HCT116 (cell line): Measurements from ENCODE around the gene SSR2. TPM values are rescaled to one million over a fixed set of nuclear protein-coding genes. Genes with fewer than 3 reads are reported as not detected.
A peak's percentile ranks its signal among the peaks of the same experiment; 100 is the strongest.
"Not testable (repeated sequence)": the region's sequence is repeated elsewhere in the genome, so short reads cannot be mapped to it uniquely, and the experiment has no call there.

Source experiments
- ATAC-seq: fragments of 200-7000 bp; cut with Tn5 transposase; 2 replicates; pipeline ENCODE4 v1.9.1; 2020; ENCODE audit warnings: mild to moderate bottlenecking, moderate library complexity
- BruUV-seq: library from RNA; stranded (reverse); fragments of 400-500 nt; replicated peaks from 2 replicates; lab custom pipeline; 2021; lab: Mats Ljungman, UMichigan
- CTCF ChIA-PET: fragments of 300-600 bp; sonication (Branson Sonifier 250); formaldehyde crosslinking; loops from one replicate; lab custom pipeline; 2021; ENCODE audit warnings: antibody characterized with exemption; lab: Charles Lee
- POLR2A ChIA-PET: fragments of 300-600, 350-600 bp; sonication (Branson Sonifier 250); formaldehyde crosslinking; loops from one replicate; lab custom pipeline; 2021; ENCODE audit warnings: antibody characterized with exemption; lab: Charles Lee
- RAD21 ChIA-PET, 2 experiments: fragments of 300-600 bp; sonication (Branson Sonifier 250); formaldehyde crosslinking; loops; one replicate each; lab custom pipeline; 2023; ENCODE audit warnings: low total read pairs in 2 of 2; ENCODE audit not compliant: uncharacterized antibody in 2 of 2, unreplicated experiment in 2 of 2, low non-redundant PET in 1 of 2; lab: Charles Lee
- DNase-seq: peaks from one replicate; pipeline ENCODE4 v3.0.0-alpha.2; 2010; ENCODE audit warnings: low read depth, low spot score
- H2AFZ ChIP-seq: fragments of 200-600 bp; shearing (Covaris generic), sonication (generic); 2 replicates; pipeline ENCODE4 v1.6.1; 2017; ENCODE audit warnings: low read depth, mixed run types, mixed read lengths, antibody characterized with exemption, low read length; ENCODE audit not compliant: poor library complexity, severe bottlenecking
- H3K27ac ChIP-seq: 2 replicates; pipeline ENCODE4 v1.5.1; 2012; ENCODE audit warnings: low read depth, low read length
- H3K27me3 ChIP-seq: fragments of 200-600 bp; sonication (generic); 2 replicates; pipeline ENCODE4 v1.6.1; 2016; ENCODE audit warnings: mixed run types, low read length, mixed read lengths; ENCODE audit not compliant: insufficient read depth
- H3K36me3 ChIP-seq, 2 experiments: fragments of 200-500 bp in 1 of 2; fragments of 200-600 bp in 1 of 2; sonication (Bioruptor generic) in 1 of 2; sonication (generic) in 1 of 2; 2 replicates each; pipeline versions ENCODE4 v1.5.1 to v1.6.1; 2014 to 2016; ENCODE audit warnings: low read length in 2 of 2, inconsistent platforms in 1 of 2, mixed read lengths in 1 of 2, mixed run types in 1 of 2; ENCODE audit not compliant: insufficient read depth in 2 of 2, control insufficient read depth in 1 of 2
- H3K4me1 ChIP-seq, 2 experiments: fragments of 200-600 bp in 1 of 2; sonication (generic) in 1 of 2; 2 replicates each; pipeline versions ENCODE4 v1.5.1 to v1.6.1; 2012 to 2017; ENCODE audit warnings: low read length in 2 of 2, inconsistent platforms in 1 of 2, mild to moderate bottlenecking in 1 of 2, mixed read lengths in 1 of 2, mixed run types in 1 of 2, moderate library complexity in 1 of 2; ENCODE audit not compliant: insufficient read depth in 2 of 2, control insufficient read depth in 1 of 2
- H3K4me2 ChIP-seq: fragments of 200-600 bp; sonication (generic); 2 replicates; pipeline ENCODE4 v1.6.1; 2017; ENCODE audit warnings: mixed run types, low read length, mixed read lengths
- H3K4me3 ChIP-seq, 2 experiments: fragments of 200-600 bp in 1 of 2; sonication (generic) in 1 of 2; replicated peaks in 1 of 2; 2 replicates each; pipeline ENCODE4 v1.5.1; 2011 to 2016; ENCODE audit warnings: low read length in 2 of 2, control low read depth in 1 of 2, low read depth in 1 of 2, mild to moderate bottlenecking in 1 of 2, mixed read lengths in 1 of 2, mixed run types in 1 of 2
- H3K79me2 ChIP-seq: fragments of 200-600 bp; sonication (generic); 2 replicates; pipeline ENCODE4 v1.6.1; 2017; ENCODE audit warnings: mild to moderate bottlenecking, mixed run types, low read length, moderate library complexity, mixed read lengths; ENCODE audit not compliant: insufficient read depth
- H3K9ac ChIP-seq: fragments of 200-600 bp; sonication (generic); 2 replicates; pipeline ENCODE4 v1.6.1; 2016; ENCODE audit warnings: low read length, mixed read lengths
- H3K9me2 ChIP-seq: fragments of 200-600 bp; sonication (generic), shearing (Covaris generic); 2 replicates; pipeline ENCODE4 v1.6.1; 2017; ENCODE audit warnings: mixed run types, mild to moderate bottlenecking, moderate library complexity; ENCODE audit not compliant: insufficient read depth
- H3K9me3 ChIP-seq, 2 experiments: fragments of 200-500 bp in 1 of 2; fragments of 200-600 bp in 1 of 2; sonication (Bioruptor generic) in 1 of 2; sonication (generic) in 1 of 2; 2 replicates each; pipeline ENCODE4 v1.6.1; 2014 to 2017; ENCODE audit warnings: low read length in 2 of 2, mixed read lengths in 2 of 2, inconsistent platforms in 1 of 2, low read depth in 1 of 2, mild to moderate bottlenecking in 1 of 2, mixed run types in 1 of 2, moderate library complexity in 1 of 2; ENCODE audit not compliant: control insufficient read depth in 1 of 2, insufficient read depth in 1 of 2
- H4K20me1 ChIP-seq: fragments of 200-600 bp; sonication (generic), shearing (Covaris generic); 2 replicates; pipeline ENCODE4 v1.6.1; 2017; ENCODE audit warnings: mixed run types, mild to moderate bottlenecking, moderate library complexity; ENCODE audit not compliant: insufficient read depth
- CTCF ChIP-seq, 3 experiments: fragments of 200-600 bp in 1 of 3; sonication (generic) in 1 of 3; IDR thresholded peaks in 2 of 3; conservative IDR thresholded peaks in 1 of 3; 2 replicates each; pipeline ENCODE4 v1.5.1; 2012 to 2017; ENCODE audit warnings: low read depth in 2 of 3, low read length in 2 of 3, antibody characterized with exemption in 1 of 3, borderline replicate concordance in 1 of 3, control low read depth in 1 of 3, mild to moderate bottlenecking in 1 of 3, mixed read lengths in 1 of 3, mixed run types in 1 of 3, moderate library complexity in 1 of 3; ENCODE audit not compliant: insufficient read depth in 1 of 3
- RAD21 ChIP-seq: IDR thresholded peaks from 2 replicates; pipeline ENCODE4 v1.6.1; 2012; ENCODE audit warnings: low read depth, mild to moderate bottlenecking
- SIN3A ChIP-seq: IDR thresholded peaks from 2 replicates; pipeline ENCODE4 v1.6.1; 2012; ENCODE audit warnings: low read depth
- YY1 ChIP-seq: IDR thresholded peaks from 2 replicates; pipeline ENCODE4 v1.6.1; 2011; ENCODE audit warnings: low read length, low read depth, moderate library complexity, mild to moderate bottlenecking; ENCODE audit not compliant: insufficient replicate concordance; ENCODE audit errors: extremely low read depth
- intact Hi-C: fragments of 100-400 bp; cut with micrococcal nuclease; formaldehyde crosslinking; loops from 2 replicates; pipeline ENCODE4 v1.10.0; 2022
- total RNA-seq: library from RNA; stranded (reverse); gene quantifications from one replicate; pipeline ENCODE4 v1.2.1, GENCODE V29; 2021; ENCODE audit not compliant: unreplicated experiment

Gene SSR2
- total RNA-seq, 1 experiment from 2014 or later, result 153 TPM

- no peaks in the 10 kb centered on the region for H3K27me3 ChIP-seq
- H3K79me2 ChIP-seq, result no peaks in the 10 kb centered on the region
- ChIA-PET CTCF (interaction anchor here (0.6 to 4.3 kb wide), 11 partner anchors 9 to 77 kb away, joined by 3 to 35 read pairs (median 5); partner anchors contain the start of gene KHDC4), POLR2A (interaction anchor here (0.6 to 1.4 kb wide), 6 partner anchors 9 to 57 kb away, joined by 3 to 10 read pairs (median 4); partner anchors contain the start of gene KHDC4)
- H3K4me2 ChIP-seq, result no peak overlapping the region
- H3K4me3 ChIP-seq, result no peak overlapping the region
- H3K9me2 ChIP-seq, result no peaks in the 10 kb centered on the region
- no peaks in the 10 kb centered on the region for H3K9me3 ChIP-seq
- no peak for DNase-seq
- H3K36me3 ChIP-seq, result no peaks in the 10 kb centered on the region
- BruUV-seq, result no TSS peak
- TF ChIP-seq YY1, result peak; percentile 37
- peak; percentile 90 to 98 (median 97) for TF ChIP-seq CTCF (IDR thresholded peaks at IDR 0.05 in 2 of 3, conservative IDR thresholded peaks at IDR 0.05 in 1 of 3; ENCODE audit: borderline replicate concordance in 1 of 3, insufficient read depth in 1 of 3, low read depth in 2 of 3, low read length in 2 of 3)
- no peak for TF ChIP-seq SIN3A
- TF ChIP-seq RAD21, result peak; percentile 96
- TF ChIP-seq, all 23 proteins: peak for 3
- H3K4me1 ChIP-seq, result peaks cover 0 to 5% of the 10 kb centered on the region in 2 experiments; a peak in 2 of 4 replicates
- H2AFZ ChIP-seq, result no peak overlapping the region
- H4K20me1 ChIP-seq, result no peaks in the 10 kb centered on the region
- RAD21 ChIA-PET, result interaction anchor here (0.7 to 2.0 kb wide), 5 partner anchors 49 to 77 kb away, joined by 3 to 18 read pairs (median 5); no protein-coding TSS in a partner anchor
- intact Hi-C loops, result loop anchor here (1.0 kb wide), 1 partner anchor 51 kb away; no protein-coding TSS in a partner anchor
- peak; percentile 95 for ATAC-seq
- peak overlapping the region; percentile 10; the same call in 1 of the 2 replicates for H3K27ac ChIP-seq
- H3K9ac ChIP-seq, result no peak overlapping the region
These were observed 31.3 kb downstream of the SSR2 start for GRCh38 chr1:155989242-155990004.

DNA sequence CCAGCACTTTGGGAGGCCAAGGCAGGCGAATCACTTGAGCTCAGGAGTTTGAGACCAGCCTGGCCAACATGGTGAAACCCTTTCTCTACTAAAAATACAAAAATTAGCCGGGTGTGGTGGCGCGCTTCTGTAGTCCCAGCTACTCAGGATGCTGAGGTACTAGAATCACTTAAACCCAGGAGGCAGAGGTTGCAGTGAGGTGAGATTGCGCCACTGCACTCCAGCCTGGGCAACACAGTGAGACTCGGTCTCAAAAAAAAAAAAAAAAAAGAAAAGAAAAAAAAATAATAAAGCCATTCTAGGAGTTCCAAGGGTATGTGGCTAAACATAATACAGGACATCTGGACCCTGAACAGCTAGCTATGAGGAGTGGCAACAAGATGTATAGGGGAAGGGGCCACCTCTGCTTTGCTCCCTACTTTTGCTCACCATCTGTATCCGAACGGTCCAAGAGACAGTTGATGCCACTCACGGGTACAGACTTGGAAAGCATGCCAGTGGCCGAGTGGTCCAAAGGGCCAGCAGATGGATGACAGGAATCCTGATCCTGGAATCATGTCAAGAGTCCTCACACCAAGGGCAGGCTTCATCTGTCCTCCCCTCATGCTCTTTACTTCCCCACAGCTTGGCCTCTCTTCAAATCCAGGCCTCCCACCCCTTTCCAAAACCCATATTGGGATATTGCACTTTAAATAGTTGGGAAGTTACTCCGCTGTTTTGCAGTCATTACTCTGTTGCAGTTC lies 35.7 kb downstream of the SSR2 start:
- intact Hi-C loops, H3K9ac ChIP-seq, H3K27me3 ChIP-seq, H3K9me3 ChIP-seq, H4K20me1 ChIP-seq, BruUV-seq, H3K4me2 ChIP-seq, H3K9me2 ChIP-seq, H3K4me3 ChIP-seq, DNase-seq, H3K79me2 ChIP-seq, ATAC-seq, H2AFZ ChIP-seq, H3K27ac ChIP-seq, H3K36me3 ChIP-seq: not testable (repeated sequence)
- ChIA-PET RAD21 (interaction anchor here in 1 of 2 experiments (0.6 to 1.2 kb wide), 2 partner anchors 23 to 46 kb away, joined by 3 to 4 read pairs; no protein-coding TSS in a partner anchor), CTCF (interaction anchor here (1.5 to 3.4 kb wide), 3 partner anchors 11 to 47 kb away, joined by 6 to 22 read pairs (median 6); partner anchors contain the start of gene RXFP4), POLR2A (interaction anchor here (0.7 to 3.0 kb wide), 3 partner anchors 22 to 1297 kb away, joined by 4 to 20 read pairs (median 11); partner anchors contain the start of gene KHDC4)
- peaks cover 22 to 28% of the 10 kb centered on the region in 2 experiments for H3K4me1 ChIP-seq
